Measurements from ENCODE around the gene SYNE1.

The SYNE1 gene

DNA sequence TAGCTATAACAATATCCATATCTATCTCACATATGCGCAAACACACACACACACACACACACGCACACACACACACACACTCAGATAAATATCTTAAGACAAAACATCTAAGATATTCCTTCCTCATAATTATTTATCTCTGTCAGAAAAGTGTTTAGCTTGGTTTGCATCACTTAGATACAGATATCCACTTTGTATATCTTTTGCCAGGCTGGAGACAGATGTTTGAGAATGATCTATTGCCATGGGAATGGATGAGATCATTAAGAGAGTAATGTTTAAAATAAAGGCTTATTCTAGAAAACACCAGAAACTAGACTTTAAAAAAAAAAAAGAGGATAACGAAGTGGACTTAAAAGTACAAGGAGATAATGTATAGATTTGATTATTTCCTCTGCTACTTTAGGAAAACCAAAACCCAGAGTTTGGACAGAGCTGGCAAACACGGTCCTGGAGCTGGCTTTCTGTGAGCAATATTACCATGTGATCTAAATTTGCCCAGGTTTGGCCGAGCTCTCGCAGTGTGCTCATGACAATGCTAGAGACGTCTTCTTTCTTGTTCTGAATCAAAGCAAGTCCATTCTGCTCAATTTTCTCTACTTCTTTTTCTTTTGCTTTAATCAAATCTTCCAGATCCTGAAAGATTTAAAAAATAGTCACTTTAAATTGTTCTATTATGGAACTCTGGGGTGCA, 411.8 kb downstream of the SYNE1 start:
- no peak for DNase-seq

DNA sequence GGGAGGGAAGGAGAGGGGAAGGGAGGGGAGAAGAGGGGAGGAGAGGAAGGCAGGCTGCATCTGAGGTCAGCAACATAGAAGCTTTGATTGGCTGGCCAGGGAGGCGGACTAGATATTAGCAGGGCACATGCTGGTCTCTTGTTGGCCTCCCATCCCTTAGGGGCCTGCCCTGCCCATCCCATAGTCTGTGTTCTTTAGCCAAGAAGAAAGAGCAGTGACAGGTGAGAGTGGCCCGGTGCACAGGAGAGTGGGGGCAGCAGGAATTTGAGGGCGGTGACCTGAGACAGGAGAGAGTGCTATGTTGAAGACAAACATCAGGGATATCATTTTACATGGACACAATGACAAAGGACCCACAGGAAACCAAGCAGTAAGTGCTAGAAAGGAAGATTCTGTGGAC, 413.5 kb downstream of the SYNE1 start:
- no peak for DNase-seq

DNA sequence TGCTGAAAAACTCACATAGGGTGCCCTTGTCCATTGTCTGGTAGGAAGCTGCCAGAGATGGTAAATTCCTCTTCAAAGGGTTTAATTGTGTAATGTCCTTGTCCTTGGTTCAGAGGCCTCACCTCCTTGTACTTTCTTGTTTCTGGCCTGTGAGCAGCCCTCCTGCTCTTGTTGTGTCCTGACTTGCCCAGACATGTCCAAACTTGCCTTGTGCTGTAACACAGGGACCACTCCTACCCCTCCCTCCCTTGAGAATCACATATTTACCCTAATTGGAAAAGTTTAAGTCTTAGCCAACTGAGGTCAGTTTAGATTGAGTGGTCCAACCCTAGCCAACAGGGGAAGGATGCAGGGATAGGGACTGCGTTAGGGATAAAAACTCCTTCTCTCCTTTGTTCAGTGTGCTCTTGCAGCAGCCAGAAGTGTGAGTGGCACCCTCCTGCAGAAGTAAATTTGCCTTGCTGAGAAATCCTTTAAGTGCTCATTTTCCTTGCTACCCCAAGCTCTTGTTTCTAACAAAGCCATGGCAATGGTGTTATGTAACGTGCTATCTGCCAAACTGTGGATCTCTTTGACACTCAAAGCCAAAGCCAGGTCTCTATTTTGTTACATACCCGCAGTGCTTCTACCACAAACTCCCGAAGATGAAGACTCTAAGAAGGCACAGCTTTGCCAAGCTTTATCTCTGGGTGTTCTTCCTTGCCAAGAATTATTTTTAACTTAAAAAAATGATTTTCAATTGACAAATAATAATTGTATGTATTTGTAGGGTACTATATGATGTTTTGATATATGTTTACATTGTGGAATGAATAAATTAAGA, 415.1 kb downstream of the SYNE1 start:
- no peak for DNase-seq

DNA sequence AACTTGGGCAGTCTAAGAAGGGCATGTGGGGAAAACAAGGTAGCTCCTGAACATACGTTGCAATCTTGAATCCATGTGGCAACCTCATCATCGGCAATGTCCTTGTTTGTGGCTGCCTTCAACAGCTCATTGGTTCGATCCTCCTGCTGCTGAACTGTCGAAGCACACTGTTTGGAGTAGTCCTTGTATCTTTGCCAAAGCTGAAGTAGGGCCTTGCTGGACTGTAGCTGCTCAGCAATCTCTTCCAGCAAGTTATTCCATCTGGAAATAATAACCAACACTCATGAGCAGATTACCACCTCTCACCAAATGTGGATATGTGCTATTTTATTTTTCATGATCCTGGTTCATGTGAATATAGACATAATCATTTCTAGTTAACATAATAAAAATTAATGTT, 416.4 kb downstream of the SYNE1 start:
- DNase-seq: no peak

DNA sequence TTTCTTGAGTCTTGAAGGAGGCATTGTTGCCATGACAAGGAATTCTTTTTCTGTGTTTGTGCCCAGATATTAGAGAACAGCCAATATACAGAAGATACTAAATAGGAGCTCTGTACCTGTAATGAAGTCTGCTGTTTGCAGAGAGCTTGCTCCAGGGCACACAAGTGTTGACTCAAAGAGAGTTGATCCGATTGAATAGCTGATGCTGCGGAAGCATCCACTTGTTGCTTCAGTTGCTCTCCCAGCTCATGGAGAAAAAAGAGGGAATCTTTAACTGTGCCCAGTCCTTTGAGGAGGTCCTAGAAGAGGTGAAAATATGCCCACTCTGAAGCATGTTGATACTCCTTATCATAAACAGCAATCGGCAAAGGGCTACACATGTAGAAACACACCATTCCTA, 418.3 kb downstream of the SYNE1 start:
- no peak for DNase-seq

DNA sequence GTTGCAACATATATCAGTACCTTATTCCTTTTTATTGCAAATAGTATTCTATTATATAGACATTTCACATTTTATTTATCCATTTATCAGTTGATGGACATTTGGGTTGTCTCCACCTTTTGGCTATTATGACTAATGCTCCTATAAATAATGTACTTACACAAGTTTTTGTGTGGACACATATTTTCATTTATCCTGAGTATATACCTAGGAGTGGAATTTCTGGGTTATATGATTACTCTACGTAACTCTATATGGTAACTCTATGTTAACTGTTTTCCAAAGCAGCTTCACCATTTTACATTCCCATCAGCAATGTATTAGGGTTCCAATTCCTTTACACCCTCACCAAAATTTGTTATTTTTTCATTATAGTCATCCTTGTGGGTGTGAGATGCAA, 424.7 kb downstream of the SYNE1 start:
- no peak for DNase-seq

DNA sequence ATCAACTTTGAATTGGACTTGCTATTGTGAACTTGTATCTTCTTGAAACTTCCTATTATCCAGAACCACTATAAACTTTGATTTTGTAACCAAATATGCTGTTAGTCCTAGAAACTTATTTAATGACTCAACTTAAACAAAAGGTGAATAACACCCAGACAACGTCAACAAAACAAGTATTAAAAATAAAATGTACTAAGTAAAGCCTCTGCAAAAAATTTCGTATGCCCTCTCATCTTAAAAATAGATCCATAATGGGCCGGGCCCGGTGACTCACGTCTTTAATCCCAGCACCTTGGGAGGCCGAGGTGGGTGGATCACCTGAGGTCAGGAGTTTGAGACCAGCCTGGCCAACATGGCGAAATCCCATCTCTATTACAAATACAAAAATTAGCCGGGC, 428.0 kb downstream of the SYNE1 start:
- no peak for DNase-seq

DNA sequence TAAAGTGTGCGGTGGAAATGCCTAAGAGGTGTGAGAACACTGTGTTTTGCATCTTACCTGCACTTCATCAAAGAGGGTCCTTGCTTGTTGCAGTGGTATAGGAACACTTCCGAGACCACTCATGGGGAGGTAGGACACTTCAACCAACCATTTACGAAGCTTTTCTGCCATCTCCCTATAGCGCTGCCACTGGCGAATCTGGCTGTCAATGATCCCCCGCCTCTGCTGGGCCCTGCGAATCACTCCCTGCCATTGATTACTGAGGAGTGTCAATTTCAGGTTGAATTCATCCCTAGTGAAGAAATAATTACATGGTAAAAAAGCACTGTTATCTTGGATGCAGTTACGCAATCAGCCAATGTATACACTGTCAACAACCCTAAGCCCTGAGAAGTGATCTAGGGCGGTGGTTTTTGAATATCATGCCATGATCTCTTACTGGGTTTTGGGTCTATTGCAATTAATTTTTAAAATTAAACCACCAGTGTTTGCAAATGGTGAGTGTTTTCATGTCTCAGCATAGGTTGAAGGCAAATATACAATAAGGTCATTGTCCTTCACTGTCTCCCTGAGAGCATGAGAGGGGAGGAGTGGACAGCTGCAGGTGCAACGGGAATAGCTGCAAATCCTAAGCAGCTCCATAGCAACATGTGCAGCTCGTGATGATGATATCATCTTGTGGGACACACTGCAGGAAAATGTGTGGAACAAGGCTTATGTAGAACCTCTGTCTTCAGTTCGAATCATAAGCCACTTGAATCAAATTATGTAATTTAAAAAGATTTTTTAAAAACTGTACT, 429.0 kb downstream of the SYNE1 start:
- no peak for DNase-seq

DNA sequence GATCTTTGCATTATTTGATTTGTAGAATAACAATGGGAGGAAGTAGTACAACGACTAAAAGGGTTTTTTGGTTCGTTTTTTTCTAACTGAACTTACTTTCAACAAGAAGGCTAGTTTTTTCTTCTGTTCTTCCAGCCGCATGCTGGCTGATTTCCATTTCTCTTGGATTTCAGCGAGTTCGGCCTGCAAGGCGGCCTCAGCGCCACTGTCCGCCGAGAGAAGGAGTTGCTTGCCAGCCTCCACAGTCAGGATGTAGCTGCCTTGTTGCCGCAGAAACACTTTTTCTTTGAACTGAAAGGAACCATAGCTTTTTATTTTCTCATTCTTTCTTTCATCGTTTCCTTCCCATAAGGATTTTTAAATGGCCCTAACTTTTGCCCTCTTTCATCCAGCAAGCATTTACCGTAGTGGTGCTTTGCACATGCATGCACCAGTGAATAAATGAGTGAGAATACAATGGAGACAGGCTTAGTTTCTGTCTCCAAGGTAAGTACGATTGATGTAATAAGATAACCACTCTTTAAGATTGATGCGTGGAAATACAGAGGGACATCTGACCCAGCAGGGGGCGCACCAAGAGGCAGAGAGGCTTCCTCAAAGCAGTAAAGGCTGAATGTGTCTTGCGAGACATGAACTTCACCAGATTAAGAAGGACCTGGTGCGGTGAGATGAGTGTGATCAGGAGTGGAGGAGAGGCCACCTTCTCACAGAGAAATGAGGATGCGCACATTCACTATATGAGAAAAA, 430.9 kb downstream of the SYNE1 start:
- peak; percentile 48 for DNase-seq

DNA sequence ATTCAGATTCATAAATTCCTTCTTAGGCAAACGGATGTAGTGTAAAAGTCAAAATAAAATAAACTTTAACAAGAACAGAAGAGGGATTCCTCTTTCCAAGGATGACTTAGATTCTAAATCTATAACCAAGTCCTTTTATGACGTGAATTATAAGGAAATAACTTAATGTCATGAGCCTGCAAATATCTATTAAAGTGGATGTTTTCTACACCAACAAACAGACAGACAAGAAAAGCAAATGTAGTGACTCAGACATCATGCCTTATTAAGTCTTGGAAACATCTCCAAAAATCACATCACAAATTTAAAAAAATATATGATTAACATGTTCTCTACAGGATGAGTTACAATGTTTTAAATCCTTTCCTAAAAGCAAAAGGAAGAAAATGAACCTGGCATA, 432.6 kb downstream of the SYNE1 start:
- DNase-seq: no peak

DNA sequence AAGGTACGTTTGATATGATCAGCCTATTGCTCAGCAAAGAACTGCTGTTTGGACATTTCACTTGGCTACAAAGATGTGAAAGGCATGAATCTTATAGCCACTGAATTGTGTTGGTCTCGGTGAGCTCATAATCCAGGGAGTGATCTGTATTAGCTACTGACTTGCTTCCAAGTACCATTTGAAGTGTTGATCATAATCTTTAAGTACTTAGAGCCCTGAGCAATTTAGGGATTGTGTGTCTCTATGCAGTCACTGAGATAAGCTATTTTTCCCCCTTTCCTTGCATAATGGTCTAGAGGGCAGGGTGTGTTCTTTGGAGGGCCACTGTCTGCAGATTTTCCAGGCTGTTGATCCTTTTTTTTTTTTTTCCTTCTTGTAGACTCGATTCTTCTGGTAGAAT, 436.0 kb downstream of the SYNE1 start:
- DNase-seq: no peak

DNA sequence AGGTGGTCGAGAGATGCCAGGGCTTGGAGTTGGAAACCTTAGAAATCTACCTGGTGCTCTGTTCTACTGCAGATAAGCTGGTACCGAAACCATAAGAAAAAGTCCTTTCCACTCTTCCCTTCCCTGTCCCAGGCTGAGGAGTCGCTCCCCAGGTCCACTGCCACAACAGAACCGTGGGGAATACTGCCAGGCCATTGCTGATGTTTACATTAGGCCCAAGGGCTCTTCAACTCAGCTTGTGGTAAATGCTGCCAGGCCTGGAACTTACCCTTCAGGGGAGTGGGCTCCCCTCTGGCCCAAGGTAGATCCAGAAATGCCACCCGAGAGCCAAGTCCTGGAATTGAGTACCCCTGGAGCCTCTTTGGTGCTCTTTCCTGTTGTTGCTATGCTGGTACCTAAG, 441.3 kb downstream of the SYNE1 start:
- DNase-seq: no peak

DNA sequence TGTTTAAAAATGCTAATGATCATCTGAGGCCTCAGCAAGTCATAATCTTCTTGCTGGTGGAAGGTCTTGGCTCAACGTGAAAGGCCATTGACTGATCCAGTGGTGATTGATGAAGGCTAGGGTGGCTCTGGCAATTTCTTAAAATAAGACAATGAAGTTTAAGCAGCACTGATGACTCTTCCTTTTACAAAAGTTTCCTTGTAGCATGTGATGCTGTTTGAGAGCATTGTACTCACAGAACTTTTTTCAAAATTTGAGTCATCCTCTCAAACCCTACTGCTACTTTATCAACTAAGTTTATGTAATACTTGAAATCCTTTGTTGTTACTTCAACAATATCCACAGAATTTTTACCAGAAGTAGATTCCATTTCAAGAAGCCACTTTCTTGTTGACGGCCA, 447.4 kb downstream of the SYNE1 start:
- no peak for DNase-seq

DNA sequence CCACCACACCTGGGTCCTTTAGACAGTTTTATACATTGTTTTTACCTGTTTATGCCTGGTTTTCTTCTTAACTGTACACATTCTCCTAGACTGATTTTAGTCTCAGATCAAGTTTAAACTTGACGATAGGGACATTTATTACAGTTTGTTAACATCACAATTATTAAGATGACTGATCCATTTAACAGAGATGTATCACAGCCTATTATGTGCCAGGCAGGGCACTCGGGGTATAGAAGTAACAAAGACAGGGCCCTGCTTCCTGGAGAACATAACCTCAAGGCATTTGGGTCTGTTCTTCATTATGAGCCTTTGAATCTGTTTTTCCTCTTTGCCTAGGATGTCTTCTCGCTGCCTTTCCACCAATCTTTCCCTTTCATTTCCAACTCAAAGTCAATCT, 449.2 kb downstream of the SYNE1 start:
- DNase-seq: no peak

DNA sequence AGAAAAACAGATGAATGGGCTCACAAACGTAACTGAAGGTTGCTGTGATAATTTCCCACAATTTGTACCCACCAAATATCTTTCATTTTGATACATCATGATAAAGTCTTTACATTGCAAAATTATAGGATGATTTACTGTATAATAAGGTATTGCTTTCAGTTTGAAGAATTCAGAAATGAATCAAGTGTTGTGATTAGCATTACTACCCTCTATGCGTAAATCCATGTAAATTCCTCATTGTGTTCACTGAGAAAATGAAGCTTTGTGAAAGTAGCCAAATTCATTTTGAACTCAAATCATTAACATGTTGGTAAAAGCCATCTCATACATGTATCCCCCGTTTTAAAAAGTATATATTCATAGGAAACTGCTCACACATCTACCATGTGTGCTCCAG, 450.3 kb downstream of the SYNE1 start:
- DNase-seq: no peak

DNA sequence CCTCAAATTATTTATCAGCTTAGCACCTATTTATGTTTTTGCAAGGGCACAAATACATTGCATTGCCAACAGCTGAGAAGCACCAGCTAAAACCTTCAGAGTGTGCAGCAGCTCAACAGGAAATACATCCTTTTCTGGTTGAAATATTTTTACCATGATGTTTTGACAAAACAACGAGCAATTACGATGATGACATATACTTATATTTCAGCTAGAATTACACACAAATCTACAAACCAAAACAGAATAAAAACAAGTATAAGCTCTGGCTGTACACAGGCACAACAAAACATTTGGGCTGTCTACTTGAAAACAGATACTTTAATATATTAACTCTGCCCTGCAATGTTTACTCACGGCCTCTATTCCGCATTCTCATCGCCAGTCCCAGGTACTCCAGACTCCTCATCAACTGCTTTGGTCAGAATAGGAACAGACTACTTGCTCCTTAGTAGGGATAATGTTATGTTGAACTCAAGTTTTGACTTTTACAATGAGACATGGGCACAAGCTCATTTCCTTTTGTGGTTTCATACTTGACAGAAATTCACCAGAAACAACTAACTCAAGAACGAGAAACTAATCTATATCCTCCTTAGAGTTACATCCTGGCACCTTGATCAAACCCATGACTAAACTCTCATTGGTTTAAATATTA, 452.1 kb downstream of the SYNE1 start:
- DNase-seq: no peak

DNA sequence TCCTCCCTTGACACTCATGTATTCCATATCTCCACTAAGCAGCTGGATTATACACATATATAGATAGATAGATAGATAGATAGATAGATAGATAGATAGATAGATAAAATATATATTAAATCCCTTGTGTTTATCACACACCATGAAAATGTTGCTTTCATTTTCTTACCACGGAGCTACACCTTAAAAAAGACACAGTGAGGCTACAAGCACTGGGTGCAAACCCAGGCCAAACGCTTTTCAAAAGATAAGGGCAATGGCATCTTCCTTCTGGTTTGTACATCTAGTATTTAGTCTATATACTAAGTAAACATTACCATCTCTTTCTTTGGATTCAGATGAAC, 452.6 kb downstream of the SYNE1 start:
- no peak for DNase-seq

DNA sequence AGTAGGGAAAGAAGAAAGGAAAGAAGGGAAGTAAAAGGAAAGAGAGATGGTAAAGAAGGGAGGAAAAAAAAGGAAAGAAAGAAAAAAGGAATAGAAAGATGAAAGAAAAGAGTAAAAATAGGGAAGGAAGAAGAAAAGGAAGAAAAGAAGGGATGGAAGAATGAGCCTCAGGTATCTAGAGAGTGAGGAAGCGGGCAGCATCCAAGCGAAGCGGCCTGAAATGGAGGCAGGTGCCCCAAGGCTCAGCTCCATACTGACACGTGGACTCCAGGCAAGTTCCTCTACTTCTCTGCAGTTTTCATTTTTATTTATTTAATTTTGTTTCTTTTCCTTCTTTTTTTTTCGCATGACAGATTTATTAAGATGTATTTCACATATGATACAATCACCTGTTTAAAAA, 456.6 kb downstream of the SYNE1 start:
- no peak for DNase-seq

DNA sequence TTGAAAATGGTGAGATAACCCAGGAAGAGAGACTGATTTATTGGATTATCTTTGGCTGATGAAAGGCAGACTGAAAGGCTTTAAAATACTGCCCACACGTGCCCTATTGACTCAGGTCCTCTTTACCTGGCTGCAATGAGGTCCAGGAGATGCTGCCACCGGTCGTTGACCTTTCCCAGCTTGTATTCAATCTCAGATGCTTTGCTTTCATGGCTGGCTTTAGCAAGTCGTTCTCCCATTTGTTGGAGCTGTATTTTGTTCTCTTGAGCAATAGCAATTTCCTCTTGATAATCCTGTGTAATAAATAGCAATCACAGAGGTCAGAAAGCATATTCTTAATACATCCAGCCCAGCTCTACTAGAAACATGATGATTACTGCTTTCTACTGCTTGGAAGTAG, 460.9 kb downstream of the SYNE1 start:
- DNase-seq: no peak

DNA sequence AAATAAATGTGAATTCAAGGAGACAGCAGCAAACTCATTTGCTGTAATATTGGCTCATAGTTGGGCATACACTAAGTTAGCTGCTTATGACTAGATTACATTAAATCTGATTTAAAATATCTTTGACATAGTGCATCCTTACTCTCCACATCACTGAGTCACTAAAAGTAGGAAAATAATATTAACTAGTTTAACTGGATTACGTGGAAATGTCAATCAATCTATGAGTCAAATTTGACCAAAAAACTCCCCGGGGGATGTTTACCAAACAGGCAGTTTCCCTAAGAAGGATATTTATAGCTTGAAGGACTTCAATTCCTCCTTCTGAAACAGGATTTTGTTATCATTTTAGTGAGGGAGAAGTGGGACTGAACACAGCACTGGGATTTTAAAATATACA, 463.2 kb downstream of the SYNE1 start:
- no peak for DNase-seq

DNA sequence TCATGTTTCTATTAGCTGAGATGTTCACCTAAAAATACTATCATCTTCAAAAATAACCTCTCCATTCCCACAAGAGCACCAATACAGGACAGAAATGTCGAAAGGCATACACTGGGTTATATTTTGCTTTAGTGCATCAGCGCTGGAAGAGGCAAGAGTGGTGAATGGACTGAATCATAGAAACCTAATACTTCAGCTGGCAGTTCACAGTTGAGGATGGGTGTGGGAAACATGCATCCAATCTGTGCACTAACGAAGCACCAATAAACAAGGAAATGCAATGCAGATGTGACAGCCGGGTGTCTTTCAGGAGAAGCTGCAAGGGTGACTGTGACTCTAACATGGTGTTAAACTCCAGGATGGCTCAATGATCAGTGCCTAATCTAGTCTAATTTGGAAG, 463.8 kb downstream of the SYNE1 start:
- no peak for DNase-seq

Measured in activated CD4-positive, alpha-beta T cell treated with anti-CD3 and anti-CD28 coated beads, Interleukin-2, amount 50 U/mL, for 1 hour (primary cell).